Glomerular visceral epithelial cell (primary cell): ENCODE results near the gene FGFR3.
A peak's percentile ranks its signal among the peaks of the same experiment; 100 is the strongest.

Experiments
- DNase-seq: peaks from one replicate; pipeline ENCODE4 v3.0.0-alpha.2; 2016; ENCODE audit errors: extremely low spot score

Gene FGFR3

GRCh38 chr4:1788254-1788973 lies 4.7 kb upstream of the FGFR3 start:
- no peak for DNase-seq

- DNase-seq: no peak
These were observed 3.5 kb upstream of the FGFR3 start for GRCh38 chr4:1789552-1789951.

DNA sequence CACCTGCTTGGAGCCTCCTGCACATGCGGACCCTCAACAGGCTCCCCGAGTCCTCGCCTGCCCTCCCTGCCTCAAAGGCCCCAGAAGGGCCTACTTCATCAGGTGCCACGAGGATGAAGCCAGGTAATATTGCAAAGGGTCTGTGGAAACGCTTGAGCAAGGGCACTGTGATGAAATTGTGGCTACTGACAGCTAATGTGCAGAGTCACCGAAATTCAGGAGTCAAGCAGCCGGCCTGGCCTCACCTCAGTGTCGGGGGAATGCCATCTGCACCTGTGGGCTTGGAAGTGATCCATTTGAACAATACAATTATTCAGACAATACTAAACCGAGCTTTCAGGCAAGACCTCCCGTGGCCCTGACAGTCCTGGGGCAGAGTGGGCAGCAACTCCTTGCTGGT lies 3.1 kb upstream of the FGFR3 start:
- no peak for DNase-seq

DNA sequence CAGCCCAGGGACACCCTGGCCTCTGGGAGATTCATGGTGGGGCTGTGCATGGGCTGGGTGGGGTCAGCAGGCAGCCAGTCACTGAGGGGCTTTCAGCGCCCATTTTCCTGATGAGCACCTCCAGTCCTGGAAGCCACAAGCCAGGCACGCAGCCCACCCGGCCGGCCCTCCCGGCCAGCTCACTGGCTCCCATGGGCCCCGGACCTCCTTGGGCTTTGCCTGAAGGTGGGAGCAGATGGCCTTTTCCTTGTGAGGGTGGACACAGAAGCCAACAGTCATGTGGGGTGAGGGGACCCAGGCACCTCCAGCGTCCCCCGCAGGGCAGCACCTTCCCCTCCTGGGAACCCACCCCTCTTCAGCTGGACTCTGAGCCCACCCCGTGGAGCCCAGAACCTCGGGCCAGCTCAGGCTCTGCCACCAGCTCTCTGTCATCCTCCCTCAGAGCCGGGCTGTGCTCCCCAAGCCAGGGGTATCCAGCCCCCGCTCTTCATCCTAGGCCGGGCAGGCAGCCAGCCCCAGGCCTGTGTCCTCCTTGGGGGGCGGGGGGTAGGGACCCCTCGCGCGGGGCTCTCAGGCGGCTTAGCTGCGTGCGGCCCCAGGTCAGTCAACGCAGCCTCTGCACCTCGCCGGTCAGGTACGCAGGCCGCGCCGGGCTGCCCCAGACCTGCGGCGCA lies 798 bp upstream of the FGFR3 start:
- no peak for DNase-seq

DNA sequence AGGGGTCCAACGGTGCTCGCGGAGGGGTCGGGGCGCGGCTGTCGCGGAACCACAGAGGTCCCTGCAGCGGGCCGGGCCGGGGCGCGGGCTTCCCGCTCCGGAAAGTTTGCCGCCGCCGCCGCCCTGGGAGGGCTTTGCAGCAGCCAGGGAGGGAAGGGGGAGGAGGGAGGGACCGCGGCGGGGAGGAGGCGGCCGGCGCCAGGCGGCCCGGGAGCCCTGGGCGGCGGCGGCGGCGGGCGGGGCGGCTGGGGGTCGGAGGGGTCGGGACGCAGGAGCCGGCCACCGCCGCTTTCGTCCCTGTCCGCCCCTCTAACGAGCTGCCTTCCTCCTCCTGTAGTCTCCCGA lies 375 bp downstream of the FGFR3 start:
- peak; percentile 54 for DNase-seq

- peak; percentile 15 for DNase-seq
These were observed 1.1 kb downstream of the FGFR3 start for GRCh38 chr4:1793940-1794808.

- no peak for DNase-seq
These were observed 1.8 kb downstream of the FGFR3 start for GRCh38 chr4:1794809-1795298.

GRCh38 chr4:1795299-1796195 lies 2.5 kb downstream of the FGFR3 start:
- DNase-seq: no peak

DNA sequence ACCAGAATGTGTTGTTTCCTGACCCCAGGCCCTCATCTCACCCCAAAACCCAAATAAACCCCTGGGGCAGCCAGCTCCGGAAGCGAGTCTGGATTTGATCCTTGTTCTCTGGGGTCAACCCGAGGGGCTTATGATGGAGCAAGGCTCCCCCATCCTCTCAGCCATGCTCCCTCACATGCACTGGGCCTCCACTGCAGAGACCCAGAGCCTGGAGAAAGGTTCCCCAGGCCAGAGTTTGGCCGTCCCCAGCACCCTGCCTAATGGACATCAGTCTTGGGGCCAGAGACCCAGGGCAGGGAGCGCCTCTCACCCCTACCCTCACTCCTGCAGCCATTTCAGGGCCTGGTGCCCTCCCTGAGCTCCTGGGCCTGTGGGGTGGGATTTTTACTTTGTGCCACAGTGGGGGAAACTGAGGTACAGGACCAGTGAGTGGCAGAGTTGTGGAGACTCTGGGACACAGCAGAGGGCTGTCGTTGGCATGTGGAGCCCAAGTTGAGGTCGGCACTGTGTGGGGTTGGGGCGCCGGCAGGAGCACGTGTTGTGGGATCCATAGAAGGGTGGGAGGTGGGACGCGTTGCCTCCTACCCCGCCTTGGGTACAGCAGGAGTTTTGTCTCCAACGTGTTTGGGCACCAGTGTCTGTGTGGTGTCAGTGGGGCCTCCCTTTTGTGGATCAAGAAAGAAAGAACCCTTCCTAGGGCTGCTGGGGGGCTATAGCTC lies 3.6 kb downstream of the FGFR3 start:
- DNase-seq: no peak

GRCh38 chr4:1797298-1797860 lies 4.3 kb downstream of the FGFR3 start:
- DNase-seq: no peak

DNA sequence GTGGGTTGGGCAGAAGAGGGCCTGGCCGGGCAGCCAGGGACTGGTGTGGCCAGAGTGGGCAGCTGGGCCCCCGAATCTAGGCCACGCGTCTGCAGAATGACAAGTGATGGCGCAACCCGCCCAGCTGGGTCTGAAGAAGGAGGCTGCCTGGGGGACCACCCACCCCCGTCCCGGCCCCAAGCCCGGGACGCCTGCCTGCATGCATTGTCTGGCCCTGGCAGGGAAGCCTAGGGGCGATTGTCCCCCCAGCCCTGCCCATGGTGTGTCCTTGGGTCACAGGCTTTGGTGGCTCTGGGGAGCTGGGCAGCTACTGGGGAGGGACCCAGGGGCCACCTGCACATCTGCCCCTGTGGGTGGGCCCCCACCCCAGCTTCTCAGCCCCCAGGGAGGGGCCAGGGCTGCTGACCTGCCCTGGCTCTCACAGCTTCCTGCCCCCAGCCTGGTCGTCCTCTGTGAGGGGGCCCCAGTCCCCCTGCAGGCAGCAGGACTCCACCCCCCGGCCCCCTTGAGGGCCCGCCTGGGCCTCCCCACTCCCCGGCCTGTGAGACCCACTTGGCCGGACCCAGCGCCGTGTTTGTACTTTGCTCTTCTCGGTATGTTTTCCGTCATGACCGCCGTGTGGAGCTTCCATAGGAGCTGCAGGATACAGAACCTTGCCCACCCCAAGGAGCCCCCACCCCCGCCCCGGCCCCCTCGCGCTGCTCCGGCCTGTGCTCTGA lies 4.9 kb downstream of the FGFR3 start:
- no peak for DNase-seq

DNA sequence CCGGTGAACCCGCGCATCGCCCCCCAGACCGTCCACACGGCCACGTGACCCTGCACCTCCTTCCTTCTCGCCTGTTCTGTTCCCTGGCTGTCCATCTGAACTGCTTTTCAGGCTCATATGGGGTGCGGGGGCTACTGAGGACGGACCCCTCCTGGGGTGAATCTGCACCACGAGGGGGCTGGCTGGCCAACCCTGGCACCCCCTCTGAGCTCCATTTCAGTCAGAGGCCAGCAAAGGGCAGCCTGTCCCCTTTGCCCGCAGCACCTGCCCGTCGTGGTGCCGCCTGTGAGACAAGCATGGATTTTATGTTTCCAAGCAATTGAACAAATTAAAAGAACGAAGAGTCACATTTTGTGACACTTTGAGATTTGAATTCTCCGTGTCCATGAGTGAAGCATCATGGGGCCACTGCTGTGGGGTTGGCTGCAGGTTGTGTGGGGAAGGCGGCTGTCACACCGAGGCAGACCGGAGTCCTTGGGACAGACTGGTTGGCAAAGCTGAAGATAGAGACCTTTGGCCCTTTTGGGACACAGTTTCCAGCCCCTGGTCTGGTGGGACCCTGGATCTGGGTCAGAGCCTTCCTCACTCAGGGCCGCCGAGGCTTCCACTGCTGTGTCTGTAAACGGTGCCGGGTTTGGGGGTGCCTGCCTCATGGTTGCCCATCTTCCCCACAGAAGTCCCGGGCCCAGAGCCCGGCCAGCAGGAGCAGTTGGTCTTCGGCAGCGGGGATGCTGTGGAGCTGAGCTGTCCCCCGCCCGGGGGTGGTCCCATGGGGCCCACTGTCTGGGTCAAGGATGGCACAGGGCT lies 5.7 kb downstream of the FGFR3 start:
- DNase-seq: no peak

DNA sequence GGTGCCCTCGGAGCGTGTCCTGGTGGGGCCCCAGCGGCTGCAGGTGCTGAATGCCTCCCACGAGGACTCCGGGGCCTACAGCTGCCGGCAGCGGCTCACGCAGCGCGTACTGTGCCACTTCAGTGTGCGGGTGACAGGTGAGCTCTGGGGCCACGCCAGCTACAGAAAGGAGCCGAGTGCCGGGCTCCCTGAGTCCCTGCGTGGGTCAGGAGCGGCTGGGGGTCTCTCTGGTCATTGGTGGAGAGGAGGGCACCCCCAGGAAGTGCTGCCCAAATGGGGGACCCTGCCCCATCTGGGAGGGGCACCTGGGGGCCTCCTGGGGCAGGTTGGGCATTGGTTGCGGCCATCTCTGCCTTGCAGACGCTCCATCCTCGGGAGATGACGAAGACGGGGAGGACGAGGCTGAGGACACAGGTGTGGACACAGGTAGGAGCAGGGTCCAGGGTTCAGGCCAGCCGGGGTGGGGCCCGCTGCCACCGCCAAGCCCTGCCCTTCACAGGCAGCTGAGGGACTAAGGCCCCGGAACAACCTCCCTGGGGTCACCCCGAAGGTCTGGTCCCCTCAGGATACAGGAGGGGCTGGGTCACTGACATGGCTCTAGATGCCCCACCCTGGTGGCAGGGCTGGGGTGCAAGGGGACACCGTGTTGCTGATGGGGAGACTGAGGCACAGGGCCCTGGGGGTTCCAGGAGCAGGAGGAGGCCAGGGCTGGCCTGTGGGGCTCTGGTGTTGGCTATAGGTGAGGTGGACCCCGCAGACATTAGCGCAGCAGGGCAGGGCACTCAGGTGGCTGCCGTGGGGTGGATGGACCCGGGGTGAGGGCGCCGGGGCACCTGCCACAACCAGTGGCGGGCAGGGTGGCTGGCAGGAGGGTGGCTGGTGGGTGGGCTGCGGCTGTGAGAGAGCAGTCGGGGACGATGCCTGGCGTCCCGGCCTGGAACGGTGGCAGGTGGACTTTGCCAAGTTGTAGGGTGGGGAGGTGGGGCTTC lies 6.6 kb downstream of the FGFR3 start:
- no peak for DNase-seq

- DNase-seq: no peak
These were observed 7.7 kb downstream of the FGFR3 start for GRCh38 chr4:1800805-1801204.

DNA sequence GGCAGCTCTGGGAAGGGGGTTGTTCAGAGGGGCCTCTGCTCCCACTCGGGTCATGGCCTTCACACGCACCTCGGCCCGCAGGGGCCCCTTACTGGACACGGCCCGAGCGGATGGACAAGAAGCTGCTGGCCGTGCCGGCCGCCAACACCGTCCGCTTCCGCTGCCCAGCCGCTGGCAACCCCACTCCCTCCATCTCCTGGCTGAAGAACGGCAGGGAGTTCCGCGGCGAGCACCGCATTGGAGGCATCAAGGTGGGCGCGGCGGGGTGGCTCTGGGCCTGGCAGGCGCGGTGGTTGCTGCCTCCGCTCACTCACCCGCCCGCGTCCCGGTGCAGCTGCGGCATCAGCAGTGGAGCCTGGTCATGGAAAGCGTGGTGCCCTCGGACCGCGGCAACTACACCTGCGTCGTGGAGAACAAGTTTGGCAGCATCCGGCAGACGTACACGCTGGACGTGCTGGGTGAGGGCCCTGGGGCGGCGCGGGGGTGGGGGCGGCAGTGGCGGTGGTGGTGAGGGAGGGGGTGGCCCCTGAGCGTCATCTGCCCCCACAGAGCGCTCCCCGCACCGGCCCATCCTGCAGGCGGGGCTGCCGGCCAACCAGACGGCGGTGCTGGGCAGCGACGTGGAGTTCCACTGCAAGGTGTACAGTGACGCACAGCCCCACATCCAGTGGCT lies 8.3 kb downstream of the FGFR3 start:
- no peak for DNase-seq

- DNase-seq: no peak
These were observed 9.1 kb downstream of the FGFR3 start for GRCh38 chr4:1802151-1802715.
